Ramos (cell line): Measurements from ENCODE around the gene ARPC1A.
"Not testable (repeated sequence)": the region's sequence is repeated elsewhere in the genome, so short reads cannot be mapped to it uniquely, and the experiment has no call there.

Source experiments
- in situ Hi-C: fragments of 300-500 bp; cut with MboI; formaldehyde crosslinking; loops from one replicate; pipeline ENCODE4 v1.14.3; 2022; ENCODE audit warnings: low sequenced_read_pairs; ENCODE audit not compliant: unreplicated experiment

The ARPC1A gene

DNA sequence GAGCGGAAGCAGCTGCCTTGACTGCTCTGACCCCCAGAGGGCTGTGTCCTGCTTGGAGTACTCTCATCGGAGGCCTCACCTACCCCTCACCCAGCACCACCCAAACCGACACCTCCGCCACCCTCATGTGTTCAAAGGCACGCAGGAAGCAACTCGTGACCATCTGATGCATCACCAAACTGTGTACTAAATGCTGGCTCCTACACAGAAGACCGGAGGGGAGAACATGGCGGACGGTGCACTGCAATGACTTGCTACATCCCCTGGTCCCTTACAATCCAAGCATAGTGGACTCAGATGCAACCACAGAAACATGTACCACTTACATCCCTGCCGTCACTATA, 79.3 kb downstream of the ARPC1A start:
- in situ Hi-C loops = no loop called here

DNA sequence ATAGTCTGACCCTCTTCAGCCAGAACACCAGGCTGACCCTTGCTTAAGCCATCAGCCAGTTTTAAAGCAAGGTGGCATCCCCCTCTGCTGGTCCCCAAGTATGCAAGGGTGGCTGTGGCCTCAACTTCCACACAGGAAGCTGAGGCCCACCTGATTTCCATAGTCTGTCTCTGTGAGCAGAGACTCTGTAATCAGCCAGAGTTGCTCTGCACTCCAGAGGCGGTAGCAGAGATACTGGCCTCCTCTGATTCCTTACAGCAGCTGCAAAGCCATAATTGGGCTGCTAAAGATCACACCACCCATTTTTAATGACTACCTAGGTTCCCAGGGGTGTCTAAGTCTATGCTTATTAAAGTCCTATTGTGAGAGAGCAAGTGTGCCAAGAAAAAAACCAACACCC, 80.9 kb downstream of the ARPC1A start:
- in situ Hi-C loops = no loop called here

DNA sequence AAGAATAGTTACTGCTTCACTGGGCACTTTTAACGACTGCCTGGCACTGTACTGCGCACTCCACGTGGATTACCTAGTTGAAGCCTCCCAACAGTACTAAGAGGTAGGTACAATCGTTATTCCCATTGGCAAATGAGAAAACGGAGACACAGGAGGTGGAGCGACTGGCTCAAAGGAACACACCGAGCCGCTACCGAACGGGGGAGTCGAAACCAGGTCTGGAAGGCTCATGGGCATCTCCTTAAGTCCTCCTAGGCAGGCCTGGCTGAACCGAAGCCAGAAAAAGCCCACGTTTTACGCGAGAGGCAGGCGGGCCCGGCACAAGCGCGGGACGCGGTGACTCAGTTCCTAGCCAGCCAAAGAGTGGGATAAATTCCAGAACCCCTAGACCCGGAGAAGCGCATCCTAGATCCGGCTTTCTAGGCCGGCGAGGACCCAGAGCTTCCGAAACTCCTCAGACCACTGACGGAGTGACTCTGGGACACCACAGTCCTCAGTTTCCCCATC, 82.2 kb downstream of the ARPC1A start:
- in situ Hi-C loops = no loop called here

DNA sequence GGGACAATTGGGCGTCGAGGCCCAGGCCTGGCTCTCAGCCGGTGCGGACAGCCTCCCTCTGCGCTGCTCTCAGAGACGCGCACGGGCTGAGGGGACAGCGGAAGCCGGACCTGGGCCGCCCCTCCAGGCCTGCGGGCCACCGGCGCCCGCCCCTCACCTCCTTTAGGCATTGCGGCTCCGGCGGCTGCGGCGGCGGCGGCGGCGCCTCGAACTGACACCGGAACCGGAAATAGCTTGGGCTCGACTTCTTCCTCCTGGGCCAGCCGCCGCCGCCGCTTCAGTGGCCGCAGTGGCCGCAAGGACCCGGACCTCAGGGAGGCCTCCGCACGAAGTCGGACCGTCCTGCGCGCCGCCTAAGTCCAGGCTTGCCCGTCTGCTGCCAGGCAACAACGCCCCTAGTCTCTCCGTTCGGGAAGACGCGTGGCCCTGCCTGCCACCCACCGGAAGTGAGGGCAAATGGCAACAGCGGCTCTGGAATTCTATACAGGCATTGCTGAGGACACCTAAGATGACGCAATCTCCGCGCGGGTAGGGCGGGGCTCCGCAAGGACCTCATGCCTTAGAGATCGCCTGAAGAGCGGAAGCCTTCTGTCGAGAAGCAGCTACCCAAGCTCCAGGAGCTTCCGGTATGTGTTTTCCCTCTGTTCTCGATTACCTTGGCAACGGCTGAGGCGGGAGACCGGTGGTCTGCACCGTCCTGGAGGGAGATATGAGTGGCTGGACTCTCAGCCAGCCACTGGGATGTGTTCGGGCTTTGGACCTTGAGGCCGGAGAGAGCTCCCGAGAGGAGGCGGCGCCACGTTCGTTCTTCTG, 82.9 kb downstream of the ARPC1A start, which contains the start of the genes BUD31 and PDAP1:
Gene BUD31, plus strand, starts transcription at position 591 of the 813 bp plus-strand sequence. CDS start 2,124 bp downstream, outside the sequence.
Gene PDAP1, minus strand, starts transcription at position 219 of the 813 bp plus-strand sequence. Its CDS starts 49 bp downstream, at position 170.
- in situ Hi-C loops = no loop called here

DNA sequence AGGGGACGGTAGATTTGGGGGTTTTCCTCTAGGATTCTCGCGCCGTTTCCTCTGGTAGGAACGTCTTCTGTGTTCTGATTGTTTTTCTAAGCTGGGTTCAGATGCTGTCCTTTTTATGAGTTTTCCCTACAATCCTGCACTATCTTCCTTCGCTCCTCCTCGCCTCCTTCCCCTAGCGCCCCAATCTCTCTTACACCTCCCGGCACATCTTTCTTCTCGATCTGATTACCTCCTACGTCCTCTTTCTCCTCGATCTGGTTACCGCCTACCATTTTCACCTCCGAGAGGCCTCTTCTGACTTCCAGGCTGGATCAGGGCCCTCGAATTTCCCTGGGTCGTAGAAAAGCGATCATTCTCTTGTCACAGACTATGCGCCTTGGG, 83.5 kb downstream of the ARPC1A start:
- in situ Hi-C loops = no loop called here

DNA sequence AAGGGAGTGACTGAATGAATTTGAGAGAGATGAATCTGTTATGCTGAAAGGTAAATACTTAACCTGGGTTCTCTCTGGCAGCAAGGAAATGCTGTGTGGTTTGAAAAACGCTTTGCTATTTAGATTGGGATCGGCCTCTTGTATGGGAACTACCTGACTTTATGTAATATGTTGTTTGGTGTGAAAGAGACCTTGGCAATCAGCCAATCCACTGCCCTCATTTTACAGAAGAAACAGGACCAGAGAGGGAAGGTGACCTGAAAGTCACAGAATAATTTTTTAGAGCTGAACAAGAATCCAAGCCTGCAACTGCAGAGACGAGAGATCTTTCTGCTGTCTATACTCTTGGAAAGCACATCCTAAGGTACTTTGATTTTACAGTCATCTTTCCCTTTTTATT, 84.1 kb downstream of the ARPC1A start:
- in situ Hi-C loops = no loop called here

DNA sequence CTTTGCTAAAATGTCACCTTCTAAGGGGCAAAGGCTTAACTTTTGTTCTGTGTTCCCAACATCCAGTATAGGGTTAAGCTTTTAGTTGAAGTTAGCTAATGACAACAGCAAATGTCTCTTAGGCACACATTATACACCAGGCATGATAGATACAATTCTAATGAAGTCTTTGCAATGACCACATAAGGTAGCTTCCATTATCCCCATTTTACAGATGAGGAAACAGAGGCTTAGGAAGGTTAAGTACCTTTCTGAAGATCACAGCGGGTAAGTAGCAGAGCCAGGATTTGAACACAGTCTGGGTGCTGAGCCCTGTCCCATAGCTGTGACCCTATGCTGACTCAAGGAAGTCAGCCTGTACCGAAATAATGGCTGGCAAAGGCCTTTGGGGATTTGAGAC, 84.9 kb downstream of the ARPC1A start:
- in situ Hi-C loops = no loop called here

DNA sequence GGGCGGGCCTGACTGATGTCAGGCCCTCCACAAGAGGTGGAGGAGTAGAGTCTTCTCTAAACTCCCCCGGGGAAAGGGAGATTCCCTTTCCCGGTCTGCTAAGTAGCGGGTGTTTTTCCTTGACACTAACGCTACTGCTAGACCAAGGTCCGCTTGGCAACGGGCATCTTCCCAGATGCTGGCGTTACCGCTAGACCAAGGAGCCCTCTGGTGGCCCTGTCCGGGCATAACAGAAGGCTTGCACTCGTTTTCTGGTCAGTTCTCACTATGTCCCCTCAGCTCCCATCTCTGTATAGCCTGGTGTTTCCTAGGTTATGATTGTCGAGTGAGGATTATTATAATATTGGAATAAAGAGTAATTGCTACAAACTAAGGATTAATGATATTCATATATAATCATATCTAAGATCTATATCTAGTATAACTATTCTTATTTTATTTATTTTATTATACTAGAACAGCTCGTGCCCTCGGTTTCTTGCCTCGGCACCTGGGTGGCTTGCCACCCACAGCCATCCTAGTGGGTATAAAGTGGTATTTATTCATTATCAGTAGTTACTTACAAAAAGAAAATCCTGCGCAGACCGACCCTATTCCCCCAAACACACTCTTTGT, 89.9 kb downstream of the ARPC1A start:
- in situ Hi-C loops = not testable (repeated sequence)
